SH-SY5Y (cell line): ENCODE data around the gene G3BP2.

Source experiments
- GATA2 ChIP-seq: IDR thresholded peaks from 2 replicates; pipeline ENCODE4 v1.6.1; 2011; ENCODE audit warnings: mild to moderate bottlenecking, low read depth, low read length
- GATA3 ChIP-seq: IDR thresholded peaks from 2 replicates; pipeline ENCODE4 v1.6.1; 2011; ENCODE audit warnings: low read depth, mild to moderate bottlenecking, low read length, moderate library complexity

- no peak for TF ChIP-seq GATA3
- no peak for TF ChIP-seq GATA2
These were observed 79.8 kb downstream of the G3BP2 start for GRCh38 chr4:75593393-75593792.
